Hepatocyte (in vitro differentiated cells): Measurements from ENCODE around the gene CBX6. TPM values are rescaled to one million over a fixed set of nuclear protein-coding genes. Genes with fewer than 3 reads are reported as not detected.

ENCODE experiments used
- DNase-seq: peaks from one replicate; pipeline ENCODE4 v3.0.0-alpha.2; 2016; ENCODE audit warnings: low spot score
- H2AFZ ChIP-seq: fragments of 200-600 bp; sonication (generic); 2 replicates; pipeline ENCODE4 v1.6.0; 2016; ENCODE audit warnings: antibody characterized with exemption, mild to moderate bottlenecking
- H3K27ac ChIP-seq: fragments of 200-600 bp; sonication (generic); 2 replicates; pipeline ENCODE4 v1.5.1; 2016; ENCODE audit warnings: mild to moderate bottlenecking
- H3K27me3 ChIP-seq: fragments of 200-600 bp; sonication (generic); 2 replicates; pipeline ENCODE4 v1.6.1; 2016
- H3K36me3 ChIP-seq: fragments of 200-600 bp; sonication (generic); replicated peaks from 2 replicates; pipeline ENCODE4 v1.5.1; 2016; ENCODE audit warnings: low read depth; ENCODE audit not compliant: insufficient read depth
- H3K4me1 ChIP-seq: fragments of 200-600 bp; sonication (generic); 2 replicates; pipeline ENCODE4 v1.5.1; 2016; ENCODE audit warnings: mild to moderate bottlenecking, moderate library complexity; ENCODE audit not compliant: insufficient read depth
- H3K4me2 ChIP-seq: fragments of 200-600 bp; sonication (generic); 2 replicates; pipeline ENCODE4 v1.6.0; 2016
- H3K4me3 ChIP-seq: fragments of 200-600 bp; sonication (generic); 2 replicates; pipeline ENCODE4 v1.5.1; 2016; ENCODE audit warnings: mild to moderate bottlenecking
- H3K79me2 ChIP-seq: fragments of 200-600 bp; sonication (generic); 2 replicates; pipeline ENCODE4 v1.6.0; 2017; ENCODE audit warnings: mild to moderate bottlenecking
- H3K9me2 ChIP-seq: fragments of 200-600 bp; sonication (generic); replicated peaks from 2 replicates; pipeline ENCODE4 v1.6.0; 2017; ENCODE audit warnings: mild to moderate bottlenecking; ENCODE audit not compliant: insufficient read depth
- H3K9me3 ChIP-seq: fragments of 200-600 bp; sonication (generic); 2 replicates; pipeline ENCODE4 v1.5.1; 2016; ENCODE audit warnings: low read depth, mild to moderate bottlenecking
- H4K20me1 ChIP-seq: fragments of 200-600 bp; sonication (generic); 2 replicates; pipeline ENCODE4 v1.6.0; 2016; ENCODE audit warnings: mild to moderate bottlenecking; ENCODE audit not compliant: insufficient read depth, poor library complexity, severe bottlenecking
- CTCF ChIP-seq: fragments of 200-600 bp; sonication (generic); IDR thresholded peaks from 2 replicates; pipeline ENCODE4 v1.5.1; 2016; ENCODE audit warnings: antibody characterized with exemption, mild to moderate bottlenecking; ENCODE audit not compliant: poor library complexity
- EZH2 ChIP-seq: fragments of 200-600 bp; sonication (generic); IDR thresholded peaks from 2 replicates; pipeline ENCODE4 v1.6.1; 2016; ENCODE audit warnings: antibody characterized with exemption, mild to moderate bottlenecking, borderline replicate concordance
- EZH2phosphoT487 ChIP-seq: fragments of 200-600 bp; sonication (generic); IDR thresholded peaks from one replicate; pipeline ENCODE4 v1.6.1; 2018; ENCODE audit warnings: antibody characterized with exemption, mild to moderate bottlenecking, low read depth, moderate library complexity; ENCODE audit not compliant: unreplicated experiment, severe bottlenecking
- WGBS: methylation state at CpG from one replicate; pipeline ENCODE4 v1.1.6; 2016; ENCODE audit warnings: low lambda C conversion rate; ENCODE audit errors: missing lambda C conversion rate; 5-methylcytosine and 5-hydroxymethylcytosine counted together
- polyA plus RNA-seq: library from polyadenylated mRNA; unstranded; fragments of >200 nt; fragmentation: Nextera tagmentation; extraction: Ambion mirVana; gene quantifications from 2 replicates; pipeline ENCODE4 v1.2.1, GENCODE V29; 2016
- total RNA-seq: library from RNA; depleted of rRNA; stranded (reverse); fragments of >200 nt; gene quantifications from 2 replicates; pipeline ENCODE4 v1.2.3, GENCODE V29; 2014

Gene CBX6
- total and polyA plus RNA-seq, 2 experiments from 2014 or later: 42.9 to 45.4 TPM

GRCh38 chr22:38861170-38861876 is 10.7 kb downstream of the CBX6 start:
- DNase-seq: no peak
- WGBS: 53% methylated on average over 13 of the region's 13 CpGs
- H3K79me2 ChIP-seq: peaks cover 4% of the 10 kb centered on the region
- H3K4me1 ChIP-seq: no peaks in the 10 kb centered on the region
- no peak overlapping the region for H2AFZ ChIP-seq
- TF ChIP-seq EZH2phosphoT487: no peak
- TF ChIP-seq CTCF: no peak
- TF ChIP-seq EZH2: no peak
- no peaks in the 10 kb centered on the region for H3K36me3 ChIP-seq
- no peak overlapping the region for H3K4me2 ChIP-seq
- no peak overlapping the region for H3K4me3 ChIP-seq
- H4K20me1 ChIP-seq: peaks cover 36% of the 10 kb centered on the region
- H3K27me3 ChIP-seq: no peaks in the 10 kb centered on the region
- H3K9me3 ChIP-seq: no peaks in the 10 kb centered on the region
- H3K27ac ChIP-seq: no peak overlapping the region
- H3K9me2 ChIP-seq: no peaks in the 10 kb centered on the region

- H3K4me2 ChIP-seq: no peak overlapping the region
- H3K4me3 ChIP-seq: no peak overlapping the region
- no peaks in the 10 kb centered on the region for H3K9me2 ChIP-seq
- H3K4me1 ChIP-seq: no peaks in the 10 kb centered on the region
- no peak for TF ChIP-seq CTCF
- TF ChIP-seq EZH2: no peak
- TF ChIP-seq EZH2phosphoT487: no peak
- 71% methylated on average over 23 of the region's 23 CpGs for WGBS
- no peak for DNase-seq
- H3K36me3 ChIP-seq: no peaks in the 10 kb centered on the region
- H3K79me2 ChIP-seq: no peaks in the 10 kb centered on the region
- H2AFZ ChIP-seq: no peak overlapping the region
- peaks cover 28% of the 10 kb centered on the region for H4K20me1 ChIP-seq
- H3K27ac ChIP-seq: no peak overlapping the region
- no peaks in the 10 kb centered on the region for H3K27me3 ChIP-seq
- no peaks in the 10 kb centered on the region for H3K9me3 ChIP-seq
Measured at GRCh38 chr22:38860283-38861169, 11.5 kb downstream of the CBX6 start.

GRCh38 chr22:38859581-38860282 is 12.3 kb downstream of the CBX6 start:
- Histone ChIP-seq H3K4me2 (no peak overlapping the region), H3K9me3 (no peaks in the 10 kb centered on the region), H3K36me3 (no peaks in the 10 kb centered on the region), H3K4me1 (no peaks in the 10 kb centered on the region), H3K27me3 (no peaks in the 10 kb centered on the region), H3K9me2 (no peaks in the 10 kb centered on the region), H4K20me1 (peaks cover 20% of the 10 kb centered on the region), H3K4me3 (no peak overlapping the region), H3K79me2 (no peaks in the 10 kb centered on the region), H2AFZ (no peak overlapping the region), H3K27ac (no peak overlapping the region)
- DNase-seq: no peak
- 92% methylated on average over 14 of the region's 14 CpGs for WGBS
- TF ChIP-seq EZH2 (no peak), EZH2phosphoT487 (no peak), CTCF (no peak)
